ENCODE measurements around the gene MBD3L2.
"Not testable (repeated sequence)": the region's sequence is repeated elsewhere in the genome, so short reads cannot be mapped to it uniquely, and the experiment has no call there.

Gene MBD3L2

GRCh38 chr19:7063339-7063738, 14.2 kb downstream of the MBD3L2 start:
- no peak for DNase-seq

- DNase-seq: no peak
Observed at GRCh38 chr19:7063764-7064418, 14.8 kb downstream of the MBD3L2 start.

GRCh38 chr19:7067122-7067521, 18.0 kb downstream of the MBD3L2 start:
- not testable (repeated sequence) for DNase-seq

GRCh38 chr19:7067716-7068115, 18.6 kb downstream of the MBD3L2 start:
- no peak for DNase-seq

- DNase-seq: no peak
Observed at GRCh38 chr19:7068599-7068998, 19.5 kb downstream of the MBD3L2 start.

- peak; percentile 96 for DNase-seq
Observed at GRCh38 chr19:7069042-7069903, 20.2 kb downstream of the MBD3L2 start, which contains the start of gene ZNF557. ZNF557 (plus strand) TSS chr19:7069703; CDS start chr19:7075075, 5,372 bp downstream.

GRCh38 chr19:7069904-7070226, 20.7 kb downstream of the MBD3L2 start:
- DNase-seq: no peak

GRCh38 chr19:7072541-7072940, 23.4 kb downstream of the MBD3L2 start:
- no peak for DNase-seq

GRCh38 chr19:7074705-7075282, 25.7 kb downstream of the MBD3L2 start:
- DNase-seq: no peak

- no peak for DNase-seq
Observed at GRCh38 chr19:7076151-7076550, 27.0 kb downstream of the MBD3L2 start.

GRCh38 chr19:7078008-7078407, 28.9 kb downstream of the MBD3L2 start:
- DNase-seq: no peak

- DNase-seq: no peak
Observed at GRCh38 chr19:7083076-7083956, 34.2 kb downstream of the MBD3L2 start.

- DNase-seq: no peak
Observed at GRCh38 chr19:7088999-7089398, 39.9 kb downstream of the MBD3L2 start.

- no peak for DNase-seq
Observed at GRCh38 chr19:7098096-7098495, 49.0 kb downstream of the MBD3L2 start.

- peak; percentile 93 for DNase-seq
Observed at GRCh38 chr19:7098701-7099596, 49.8 kb downstream of the MBD3L2 start.

GRCh38 chr19:7099597-7099921, 50.4 kb downstream of the MBD3L2 start:
- no peak for DNase-seq
